GM21619 (cell line): Measurements from ENCODE around the gene OR3A1.
"Not testable (repeated sequence)": the region's sequence is repeated elsewhere in the genome, so short reads cannot be mapped to it uniquely, and the experiment has no call there.

Source experiments
- ATAC-seq: cut with Tn5 transposase; IDR thresholded peaks from one replicate; pipeline ENCODE4 v1.9.1; 2021; ENCODE audit not compliant: unreplicated experiment

Gene OR3A1

GRCh38 chr17:3298260-3298659, at the start of gene OR3A1:
Gene OR3A1, minus strand, starts transcription at chr17:3298360. Its CDS starts 5,778 bp downstream, at chr17:3292582.
- no peak for ATAC-seq

GRCh38 chr17:3342782-3343181, 44.6 kb upstream of the OR3A1 start:
- ATAC-seq = not testable (repeated sequence)

- ATAC-seq = no peak
These were observed 37.7 kb upstream of the OR3A1 start for GRCh38 chr17:3335876-3336275.

GRCh38 chr17:3318336-3318735, 20.2 kb upstream of the OR3A1 start:
- ATAC-seq = no peak

- ATAC-seq = no peak
These were observed 18.7 kb upstream of the OR3A1 start for GRCh38 chr17:3316836-3317235.

GRCh38 chr17:3308603-3309002, 10.4 kb upstream of the OR3A1 start:
- no peak for ATAC-seq

GRCh38 chr17:3295632-3296031, 2.5 kb downstream of the OR3A1 start:
- no peak for ATAC-seq

- ATAC-seq = not testable (repeated sequence)
These were observed 4.6 kb downstream of the OR3A1 start for GRCh38 chr17:3293548-3293947.

GRCh38 chr17:3282901-3283300, 15.3 kb downstream of the OR3A1 start:
- no peak for ATAC-seq

GRCh38 chr17:3276126-3276525, 22.0 kb downstream of the OR3A1 start:
- no peak for ATAC-seq

- ATAC-seq = no peak
These were observed 26.9 kb downstream of the OR3A1 start for GRCh38 chr17:3271072-3271848.

GRCh38 chr17:3260600-3260999, 37.6 kb downstream of the OR3A1 start:
- ATAC-seq = no peak

GRCh38 chr17:3260163-3260562, 38.0 kb downstream of the OR3A1 start:
- no peak for ATAC-seq

GRCh38 chr17:3256575-3256974, 41.6 kb downstream of the OR3A1 start:
- ATAC-seq = no peak

- not testable (repeated sequence) for ATAC-seq
These were observed 49.1 kb downstream of the OR3A1 start for GRCh38 chr17:3249013-3249412.

GRCh38 chr17:3244841-3245240, 53.3 kb downstream of the OR3A1 start:
- ATAC-seq = not testable (repeated sequence)

GRCh38 chr17:3241044-3241443, 57.1 kb downstream of the OR3A1 start:
- ATAC-seq = not testable (repeated sequence)
